B cell (primary cell): ENCODE data around the gene WDR6. TPM values are rescaled to one million over a fixed set of nuclear protein-coding genes. Genes with fewer than 3 reads are reported as not detected.
"Not testable (repeated sequence)": the region's sequence is repeated elsewhere in the genome, so short reads cannot be mapped to it uniquely, and the experiment has no call there.

Experiments
- ATAC-seq: fragments of 200-7000 bp; cut with Tn5 transposase; one replicate; pipeline ENCODE4 v1.10.0; 2021; ENCODE audit warnings: low read depth, mild to moderate bottlenecking, moderate number of reproducible peaks, moderate library complexity
- CTCF ChIA-PET: fragments of 350-600 bp; sonication (Branson Sonifier 250); formaldehyde crosslinking; loops from one replicate; lab custom pipeline; 2021; ENCODE audit warnings: antibody characterized with exemption, inconsistent platforms; lab: Charles Lee
- POLR2A ChIA-PET: fragments of 350-600 bp; sonication (Branson Sonifier 250); formaldehyde crosslinking; loops from one replicate; lab custom pipeline; 2021; ENCODE audit warnings: antibody characterized with exemption; lab: Charles Lee
- DNase-seq: peaks from one replicate; pipeline ENCODE4 v3.0.0; 2013
- H2AFZ ChIP-seq: 2 replicates; pipeline ENCODE4 v1.6.1; 2012; ENCODE audit warnings: mild to moderate bottlenecking, low read depth, low read length; ENCODE audit not compliant: insufficient read depth, poor library complexity, severe bottlenecking
- H3K27ac ChIP-seq, 2 donors: 1 replicate in 1 of 2; 2 replicates in 1 of 2; pipeline ENCODE4 v1.5.1; 2012 to 2013; ENCODE audit warnings: low read length in 2 of 2, mild to moderate bottlenecking in 2 of 2, moderate library complexity in 1 of 2
- H3K27me3 ChIP-seq, 4 experiments: fragments of 200-600 bp in 1 of 4; sonication (generic) in 1 of 4; replicated peaks in 1 of 4; 1 replicate in 2 of 4; 2 replicates in 2 of 4; pipeline versions ENCODE4 v1.6.1 to v1.7.0; 2013 to 2016; ENCODE audit warnings: low read length in 3 of 4, mild to moderate bottlenecking in 2 of 4, mixed read lengths in 1 of 4, moderate library complexity in 1 of 4; ENCODE audit not compliant: insufficient read depth in 4 of 4, control insufficient read depth in 3 of 4; ENCODE audit errors: control extremely low read depth in 1 of 4
- H3K36me3 ChIP-seq, 2 experiments: replicated peaks in 1 of 2; 1 replicate in 1 of 2; 2 replicates in 1 of 2; pipeline versions ENCODE4 v1.6.1 to v1.7.1; 2013; ENCODE audit warnings: low read length in 1 of 2; ENCODE audit not compliant: insufficient read depth in 2 of 2, control insufficient read depth in 1 of 2; ENCODE audit errors: control extremely low read depth in 1 of 2, extremely low read depth in 1 of 2
- H3K4me1 ChIP-seq, 2 donors: fragments of 200-600 bp in 1 of 2; sonication (generic) in 1 of 2; 1 replicate in 1 of 2; 2 replicates in 1 of 2; pipeline versions ENCODE4 v1.5.1 to v1.6.1; 2013 to 2017; ENCODE audit warnings: low read length in 2 of 2; ENCODE audit not compliant: control insufficient read depth in 2 of 2, insufficient read depth in 2 of 2
- H3K4me2 ChIP-seq: replicated peaks from 2 replicates; pipeline ENCODE3; 2012; ENCODE audit warnings: mild to moderate bottlenecking, low read depth, low read length; ENCODE audit not compliant: poor library complexity, severe bottlenecking
- H3K4me3 ChIP-seq, 5 experiments: fragments of 200-600 bp in 1 of 5; sonication (generic) in 1 of 5; 1 replicate in 3 of 5; 2 replicates in 2 of 5; pipeline versions ENCODE4 v1.5.1 to v1.7.0; 2011 to 2016; ENCODE audit warnings: low read length in 4 of 5, mild to moderate bottlenecking in 4 of 5, low read depth in 2 of 5, control low read depth in 1 of 5, moderate library complexity in 1 of 5; ENCODE audit not compliant: insufficient read depth in 1 of 5; ENCODE audit errors: control extremely low read depth in 1 of 5, extremely low read depth in 1 of 5
- H3K79me2 ChIP-seq: fragments of 200-600 bp; sonication (generic); one replicate; pipeline ENCODE4 v1.6.0; 2016; ENCODE audit warnings: low read length; ENCODE audit not compliant: control insufficient read depth, insufficient read depth
- H3K9ac ChIP-seq: fragments of 200-600 bp; sonication (generic); 2 replicates; pipeline ENCODE4 v1.6.1; 2017; ENCODE audit warnings: mild to moderate bottlenecking, low read length, moderate library complexity
- H3K9me3 ChIP-seq, 3 donors: one replicate each; pipeline versions ENCODE4 v1.6.1 to v1.7.1; 2013; ENCODE audit warnings: low read length in 2 of 3; ENCODE audit not compliant: control insufficient read depth in 2 of 3, insufficient read depth in 1 of 3; ENCODE audit errors: control extremely low read depth in 1 of 3
- H4K20me1 ChIP-seq: 2 replicates; pipeline ENCODE4 v1.6.0; 2012; ENCODE audit warnings: mild to moderate bottlenecking, low read length; ENCODE audit not compliant: insufficient read depth, control insufficient read depth, poor library complexity, severe bottlenecking
- H3K27ac Mint-ChIP-seq: one replicate; pipeline ENCODE4 v1.8.0; 2021; ENCODE audit warnings: mixed read lengths
- H3K27me3 Mint-ChIP-seq: one replicate; pipeline ENCODE4 v1.8.0; 2021; ENCODE audit warnings: mixed read lengths
- H3K4me1 Mint-ChIP-seq: one replicate; pipeline ENCODE4 v1.8.0; 2021; ENCODE audit warnings: mixed read lengths
- H3K4me3 Mint-ChIP-seq: one replicate; pipeline ENCODE4 v1.8.0; 2021; ENCODE audit warnings: mixed read lengths
- H3K9me3 Mint-ChIP-seq: one replicate; pipeline ENCODE4 v1.8.0; 2022; ENCODE audit warnings: mixed read lengths; ENCODE audit not compliant: insufficient read depth
- EZH2 ChIP-seq: IDR thresholded peaks from 2 replicates; pipeline ENCODE4 v1.6.1; 2012; ENCODE audit warnings: borderline replicate concordance, low read depth, mild to moderate bottlenecking, moderate library complexity, low read length; ENCODE audit not compliant: insufficient read depth, poor library complexity, severe bottlenecking
- WGBS: methylation state at CpG from one replicate; pipeline ENCODE4 v1.1.5; 2013; ENCODE audit warnings: missing lambda C conversion rate; ENCODE audit not compliant: insufficient coverage; 5-methylcytosine and 5-hydroxymethylcytosine counted together
- intact Hi-C: fragments of 100-400 bp; cut with micrococcal nuclease; formaldehyde crosslinking; loops from one replicate; pipeline ENCODE4 v1.10.0; 2022
- polyA plus RNA-seq: library from polyadenylated mRNA; depleted of rRNA; stranded (reverse); fragments of >200 nt; gene quantifications from 2 replicates; pipeline ENCODE4 v1.2.3, GENCODE V29; 2012
- total RNA-seq, 2 donors: library from RNA; stranded (reverse); fragments of 120-200 nt in 1 of 2; gene quantifications; 1 replicate in 1 of 2; 2 replicates in 1 of 2; pipeline versions ENCODE4 v1.2.3 to v1.2.4, GENCODE V29; 2013 to 2022
- TF ChIP-seq, protein P1 (sequence below): fragments of 200-600 bp; IDR thresholded peaks from one replicate; pipeline ENCODE4 v1.8.0; 2022; ENCODE audit warnings: antibody characterized with exemption, mild to moderate bottlenecking

WDR6 gene
- total and polyA plus RNA-seq, 2 donors (not counting 1 experiment from before 2014, with no cell fraction given): 287 to 317 TPM

DNA sequence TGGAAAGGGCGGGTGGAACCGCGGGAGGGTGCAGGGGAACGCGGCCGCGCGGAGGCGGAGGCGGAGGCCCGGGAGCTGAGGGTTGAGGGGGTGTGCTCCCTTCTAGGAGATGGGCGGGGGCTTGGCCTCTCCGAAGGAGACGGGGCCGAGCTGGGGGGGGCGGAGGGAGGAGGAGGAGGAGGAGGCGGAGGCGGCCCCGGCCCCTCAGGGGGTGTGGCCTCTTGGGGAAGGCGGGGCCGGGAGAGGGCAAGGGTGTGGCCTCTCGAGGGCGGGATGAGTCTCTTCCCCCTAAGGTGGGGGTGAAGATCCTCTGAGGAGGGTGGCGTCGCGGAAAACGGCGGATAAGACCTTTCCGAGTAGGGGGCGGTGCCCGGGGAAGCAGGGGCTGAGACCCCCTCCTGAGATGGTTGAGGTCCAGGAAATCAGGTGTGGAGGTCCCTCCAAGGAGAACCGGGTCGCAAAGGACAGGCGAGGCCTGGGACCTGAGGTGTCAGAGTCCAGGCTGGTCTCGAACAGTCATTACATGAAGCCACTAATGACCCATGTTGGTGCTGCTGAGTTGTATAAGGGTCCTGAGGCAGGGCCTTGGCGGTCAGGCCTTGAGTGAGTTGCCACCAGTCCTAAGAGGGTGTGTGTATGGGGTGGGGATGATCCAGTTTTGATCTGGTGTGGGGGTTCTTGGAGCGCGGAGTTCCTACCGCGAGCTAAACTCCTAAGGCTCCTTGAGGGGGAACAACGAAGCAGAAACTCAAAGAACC is 759 bp downstream of the WDR6 start:
- POLR2A ChIA-PET: interaction anchor here (0.6 to 4.0 kb wide), 15 partner anchors 8 to 713 kb away, joined by 3 to 116 read pairs (median 7); partner anchors contain the start of genes ARIH2, DALRD3, IMPDH2 and NDUFAF3
- Histone ChIP-seq H3K36me3 (peaks cover 0 to 12% of the 10 kb centered on the region in 2 experiments), H4K20me1 (peaks cover 36% of the 10 kb centered on the region), H3K9me3 (no peaks in the 10 kb centered on the region), H3K4me1 (peaks cover 15 to 18% of the 10 kb centered on the region in 2 donors), H3K9ac (peak overlapping the region; percentile 95), H2AFZ (peak overlapping the region; percentile 93), H3K27ac (peak overlapping the region; percentile 95 to 96), H3K4me2 (peak overlapping the region; percentile 93), H3K79me2 (peaks cover 62% of the 10 kb centered on the region), H3K27me3 (no peaks in the 10 kb centered on the region), H3K4me3 (peak overlapping the region; percentile 69 to 99 (median 94))
- ATAC-seq (peak; percentile 69), DNase-seq (peak; percentile 89)
- no peaks in the 10 kb centered on the region for H3K9me3 Mint-ChIP-seq
- peak overlapping the region; percentile 99 for H3K27ac Mint-ChIP-seq
- TF ChIP-seq, protein P1, sequence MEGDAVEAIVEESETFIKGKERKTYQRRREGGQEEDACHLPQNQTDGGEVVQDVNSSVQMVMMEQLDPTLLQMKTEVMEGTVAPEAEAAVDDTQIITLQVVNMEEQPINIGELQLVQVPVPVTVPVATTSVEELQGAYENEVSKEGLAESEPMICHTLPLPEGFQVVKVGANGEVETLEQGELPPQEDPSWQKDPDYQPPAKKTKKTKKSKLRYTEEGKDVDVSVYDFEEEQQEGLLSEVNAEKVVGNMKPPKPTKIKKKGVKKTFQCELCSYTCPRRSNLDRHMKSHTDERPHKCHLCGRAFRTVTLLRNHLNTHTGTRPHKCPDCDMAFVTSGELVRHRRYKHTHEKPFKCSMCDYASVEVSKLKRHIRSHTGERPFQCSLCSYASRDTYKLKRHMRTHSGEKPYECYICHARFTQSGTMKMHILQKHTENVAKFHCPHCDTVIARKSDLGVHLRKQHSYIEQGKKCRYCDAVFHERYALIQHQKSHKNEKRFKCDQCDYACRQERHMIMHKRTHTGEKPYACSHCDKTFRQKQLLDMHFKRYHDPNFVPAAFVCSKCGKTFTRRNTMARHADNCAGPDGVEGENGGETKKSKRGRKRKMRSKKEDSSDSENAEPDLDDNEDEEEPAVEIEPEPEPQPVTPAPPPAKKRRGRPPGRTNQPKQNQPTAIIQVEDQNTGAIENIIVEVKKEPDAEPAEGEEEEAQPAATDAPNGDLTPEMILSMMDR: peak; percentile 3
- no peak for TF ChIP-seq EZH2
- CTCF ChIA-PET: interaction anchor here (1.1 to 5.6 kb wide), 9 partner anchors 8 to 113 kb away, joined by 3 to 73 read pairs (median 13); partner anchors contain the start of genes DALRD3, IMPDH2, NDUFAF3 and P4HTM
- H3K4me1 Mint-ChIP-seq: peaks cover 27% of the 10 kb centered on the region
- no peaks in the 10 kb centered on the region for H3K27me3 Mint-ChIP-seq
- peak overlapping the region; percentile 100 for H3K4me3 Mint-ChIP-seq
- 25% methylated on average over 32 of the region's 41 CpGs for WGBS
- intact Hi-C loops: loop anchor here (1.0 to 2.0 kb wide), 6 partner anchors 13 to 707 kb away; partner anchors contain the start of genes ARIH2, NICN1, NME6 and P4HTM

DNA sequence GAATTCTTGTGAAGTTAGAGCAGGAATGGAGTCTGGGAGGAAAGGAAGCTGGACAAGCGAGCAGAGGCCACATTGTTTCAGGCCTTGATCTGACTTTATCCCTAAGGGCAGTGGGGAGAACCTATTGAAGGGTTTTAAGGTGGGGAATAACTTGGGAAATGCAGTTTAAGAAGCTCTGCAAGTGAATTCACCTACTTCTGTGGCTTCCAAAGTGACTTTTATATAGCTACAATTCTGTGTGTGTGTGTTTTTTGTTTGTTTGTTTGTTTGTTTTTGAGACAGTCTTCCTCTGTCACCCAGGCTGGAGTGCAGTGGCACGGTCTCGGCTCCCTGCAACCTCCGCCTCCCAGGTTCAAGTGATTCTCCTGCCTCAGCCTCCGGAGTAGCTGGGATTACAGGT is 1.4 kb downstream of the WDR6 start:
- DNase-seq, H3K27me3 Mint-ChIP-seq, H3K9me3 ChIP-seq, H3K27me3 ChIP-seq, intact Hi-C loops, ATAC-seq, H3K9me3 Mint-ChIP-seq: not testable (repeated sequence)
- Mint-ChIP-seq H3K4me1 (peaks cover 29% of the 10 kb centered on the region), H3K27ac (peak overlapping the region; percentile 99), H3K4me3 (peak overlapping the region; percentile 100)
- CTCF ChIA-PET: interaction anchor here (0.8 to 5.6 kb wide), 6 partner anchors 9 to 90 kb away, joined by 3 to 73 read pairs (median 9); partner anchors contain the start of genes DALRD3, IMPDH2, NDUFAF3 and P4HTM
- H3K9ac ChIP-seq: peak overlapping the region; percentile 95
- peak overlapping the region in 2 of 5 experiments; percentile 89 to 99 for H3K4me3 ChIP-seq
- peaks cover 15 to 18% of the 10 kb centered on the region in 2 donors for H3K4me1 ChIP-seq
- peaks cover 68% of the 10 kb centered on the region for H3K79me2 ChIP-seq
- peaks cover 0 to 18% of the 10 kb centered on the region in 2 experiments for H3K36me3 ChIP-seq
- POLR2A ChIA-PET: interaction anchor here (0.9 to 4.0 kb wide), 3 partner anchors 8 to 21 kb away, joined by 4 to 116 read pairs (median 7); partner anchors contain the start of genes DALRD3, IMPDH2 and NDUFAF3
- peak overlapping the region; percentile 2 for H2AFZ ChIP-seq
- peak overlapping the region in 1 of 2 donors; percentile 96 for H3K27ac ChIP-seq
- peaks cover 42% of the 10 kb centered on the region for H4K20me1 ChIP-seq
- H3K4me2 ChIP-seq: peak overlapping the region; percentile 93
- 95% methylated on average over 4 of the region's 5 CpGs for WGBS
